NCI-H2081 (cell line): ENCODE results near the gene TMEM208.
A peak's percentile ranks its signal among the peaks of the same experiment; 100 is the strongest.

ENCODE experiments used
- DNase-seq, 2 experiments: peaks; one replicate each; lab custom pipeline; 2025; lab: John Stamatoyannopoulos, UW

Gene TMEM208

DNA sequence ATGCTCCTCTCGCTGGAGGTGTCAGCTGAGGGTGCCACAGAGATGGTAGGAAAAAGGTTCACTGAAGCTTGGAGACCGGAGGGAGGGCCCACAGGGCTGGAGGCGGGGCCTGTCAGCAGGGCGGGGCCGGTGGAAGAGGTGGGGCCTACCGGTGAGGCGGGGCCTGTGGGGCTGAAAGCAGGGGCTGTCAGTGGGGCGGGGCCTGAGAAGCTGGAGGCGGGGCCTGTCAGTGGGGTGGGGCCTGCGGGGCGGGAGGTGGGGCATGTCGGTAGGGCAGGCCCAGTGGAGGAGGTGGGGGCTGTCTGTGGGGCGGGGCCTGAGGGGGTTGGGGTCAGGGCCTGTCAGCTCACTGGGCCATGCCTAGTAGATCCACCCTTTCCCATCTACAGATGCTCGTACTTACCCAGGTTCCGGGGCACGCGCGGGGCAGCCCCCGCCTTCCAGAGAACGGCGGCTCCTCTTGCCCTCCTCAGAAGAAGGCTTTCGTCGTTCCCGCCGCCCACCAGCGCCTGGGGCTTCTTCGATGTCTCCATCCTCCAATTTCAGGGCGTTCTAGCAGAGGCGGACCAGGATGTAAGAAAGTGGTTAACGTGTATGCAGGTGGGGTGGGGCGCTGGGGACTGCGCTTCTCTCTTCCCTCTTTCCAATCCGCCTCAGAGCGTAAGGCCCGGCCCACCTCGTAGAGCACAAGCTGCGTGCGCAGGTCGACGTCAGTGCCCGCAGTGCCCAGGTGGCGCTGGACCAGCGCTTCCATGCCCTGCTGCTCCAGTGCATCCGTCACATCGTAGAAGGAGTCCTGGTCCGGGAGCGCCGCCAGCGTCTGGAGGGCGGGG is 9.8 kb downstream of the TMEM208 start:
- peak; percentile 65 to 66 for DNase-seq

DNA sequence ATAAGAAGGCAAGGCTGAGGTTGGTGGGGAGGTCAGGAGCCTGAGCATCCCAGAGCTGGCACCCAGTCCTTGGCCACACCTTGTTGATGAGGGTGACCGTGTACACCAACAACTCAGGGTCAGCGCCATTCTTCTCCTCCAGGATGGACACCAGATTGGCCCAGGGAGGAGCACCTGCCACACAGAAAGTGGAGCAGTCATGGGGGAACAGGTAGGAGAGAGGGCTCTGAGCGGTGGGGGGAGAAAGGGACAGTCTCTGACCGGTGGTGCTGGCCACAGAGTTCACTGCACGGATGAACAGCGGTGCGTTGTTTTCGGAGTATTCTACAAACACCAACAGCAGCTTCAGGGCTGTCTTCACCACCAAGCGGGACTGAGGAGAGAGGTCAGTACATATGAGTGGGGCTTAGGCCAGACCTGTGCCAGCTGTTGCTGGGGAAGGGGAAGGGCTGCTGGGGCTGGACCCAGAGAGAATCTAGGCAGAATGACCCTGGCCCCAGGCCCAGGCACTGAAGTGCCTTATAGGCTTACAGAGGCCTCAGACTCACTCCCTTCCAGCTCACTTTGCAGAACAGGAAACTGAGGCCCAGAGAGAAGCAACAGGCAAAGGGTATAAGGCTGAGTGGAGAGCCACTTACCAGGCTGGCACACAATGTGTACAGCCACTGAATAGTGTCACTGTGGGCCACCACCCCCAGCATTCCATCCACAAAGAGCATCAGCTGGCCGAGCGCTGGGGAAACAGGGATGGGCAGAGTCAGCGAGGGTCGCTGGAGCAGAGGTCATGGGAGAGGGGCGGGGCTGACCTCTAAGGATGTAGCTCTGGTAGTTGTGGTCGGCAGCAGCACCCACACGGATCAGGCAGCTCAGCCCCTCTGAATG is 10.7 kb downstream of the TMEM208 start:
- DNase-seq = no peak

GRCh38 chr16:67238278-67238575 is 11.3 kb downstream of the TMEM208 start:
- DNase-seq = no peak

DNA sequence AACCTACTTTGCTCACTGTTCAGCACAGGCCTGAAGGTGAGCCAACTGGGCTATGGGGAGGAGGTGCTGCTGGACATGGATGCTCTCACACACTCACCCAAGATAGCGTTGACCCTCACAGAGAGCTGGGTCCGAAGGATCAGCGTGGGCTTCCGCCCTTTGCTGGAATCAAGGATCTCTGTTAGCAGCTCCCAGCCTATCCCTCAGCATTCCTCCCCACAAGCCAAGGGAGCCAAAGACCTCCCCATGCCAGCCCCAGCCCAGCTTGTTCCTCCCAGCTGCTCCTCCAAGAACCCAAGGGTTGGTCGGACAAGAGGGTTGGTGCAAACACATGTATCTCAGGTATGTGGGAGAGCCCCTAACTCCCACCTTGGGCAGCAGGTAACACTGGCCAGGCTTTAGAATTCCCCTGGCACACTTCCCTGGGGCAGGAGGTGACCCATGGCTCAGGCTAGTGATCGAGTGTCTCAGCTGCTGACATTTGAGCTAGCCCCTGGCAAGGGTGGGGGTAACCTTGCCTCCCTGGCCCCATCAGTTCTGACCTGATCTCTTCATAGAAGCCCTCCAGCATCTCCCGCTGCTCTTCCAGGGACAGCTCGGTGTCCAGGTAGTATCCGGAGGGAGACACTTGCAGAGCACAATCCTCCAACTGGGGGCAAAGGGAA is 12.0 kb downstream of the TMEM208 start:
- DNase-seq = no peak

GRCh38 chr16:67240506-67240905 is 13.6 kb downstream of the TMEM208 start:
- no peak for DNase-seq

GRCh38 chr16:67241008-67241900 is 14.3 kb downstream of the TMEM208 start:
- DNase-seq = no peak

- DNase-seq = no peak
These were observed 15.3 kb downstream of the TMEM208 start for GRCh38 chr16:67242138-67242730.

GRCh38 chr16:67243481-67243880 is 16.6 kb downstream of the TMEM208 start:
- no peak for DNase-seq

DNA sequence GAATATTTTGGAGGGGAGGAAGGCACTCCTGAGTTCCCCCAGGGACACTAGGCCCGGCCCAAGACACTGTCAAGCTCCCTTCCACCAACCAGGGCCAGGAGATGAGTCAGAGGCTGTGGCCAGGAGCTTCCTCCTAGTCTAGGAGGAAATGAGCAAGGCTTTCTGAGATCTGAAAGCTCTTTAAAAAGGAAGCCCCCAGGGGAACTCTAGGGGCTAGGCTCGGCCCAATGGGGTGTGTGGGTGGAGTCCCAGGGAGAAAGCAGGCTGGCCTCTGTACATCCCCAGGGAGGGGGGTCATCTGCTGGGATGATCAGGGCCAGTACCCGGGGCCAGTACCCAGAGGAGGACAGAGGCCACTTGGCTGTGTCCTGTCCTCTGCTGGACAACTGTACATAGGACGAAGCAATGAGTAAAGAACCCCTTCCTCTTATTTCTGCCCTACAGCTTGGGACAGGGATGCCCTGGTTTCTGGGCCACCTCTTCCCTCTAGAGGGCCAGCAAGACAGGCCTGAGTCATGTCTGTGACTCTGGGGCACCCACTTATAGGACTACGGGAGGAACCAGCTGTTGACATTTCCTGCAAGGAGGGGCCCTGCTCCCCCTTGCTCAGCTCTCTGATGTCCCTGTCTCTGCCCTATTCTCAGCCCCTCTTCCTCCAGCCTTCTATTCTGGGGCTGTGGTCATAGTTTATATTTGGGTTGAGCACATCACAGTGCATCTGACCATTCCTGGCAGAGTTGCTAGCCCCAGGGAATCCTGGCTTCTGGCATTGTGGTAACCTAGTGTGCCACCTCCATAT is 17.7 kb downstream of the TMEM208 start:
- no peak for DNase-seq

DNA sequence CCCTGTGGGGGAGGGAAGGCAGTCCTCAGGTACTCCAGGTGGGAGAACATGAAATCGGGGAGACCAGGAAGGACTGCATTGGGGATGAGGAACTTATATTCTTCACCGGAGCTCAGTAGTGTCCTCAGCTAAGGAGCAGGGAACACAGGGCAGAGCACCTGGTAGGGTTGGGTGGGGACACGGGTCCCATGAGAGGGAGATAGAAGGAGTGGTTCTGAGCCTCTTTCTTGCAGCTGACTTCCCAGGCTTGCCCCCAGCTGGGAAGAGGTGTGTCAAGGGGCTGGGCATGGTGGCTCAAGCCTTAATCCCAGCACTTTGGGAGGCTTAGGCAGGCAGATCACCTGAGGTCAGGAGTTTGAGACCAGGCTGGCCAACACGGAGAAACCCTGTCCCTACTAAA is 18.3 kb downstream of the TMEM208 start:
- DNase-seq = no peak

GRCh38 chr16:67245674-67246080 is 18.7 kb downstream of the TMEM208 start:
- DNase-seq = no peak

GRCh38 chr16:67246081-67246755 is 19.3 kb downstream of the TMEM208 start:
- peak; percentile 24 to 25 for DNase-seq

GRCh38 chr16:67246756-67247191 is 19.8 kb downstream of the TMEM208 start:
- DNase-seq = peak; percentile 40 to 53

GRCh38 chr16:67247192-67248072 is 20.5 kb downstream of the TMEM208 start, which contains the start of gene FHOD1:
FHOD1 (minus strand) TSS chr16:67247481; CDS start chr16:67247410, 71 bp downstream.
- DNase-seq = peak; percentile 76 to 78

- DNase-seq = no peak
These were observed 21.1 kb downstream of the TMEM208 start for GRCh38 chr16:67248073-67248400.

DNA sequence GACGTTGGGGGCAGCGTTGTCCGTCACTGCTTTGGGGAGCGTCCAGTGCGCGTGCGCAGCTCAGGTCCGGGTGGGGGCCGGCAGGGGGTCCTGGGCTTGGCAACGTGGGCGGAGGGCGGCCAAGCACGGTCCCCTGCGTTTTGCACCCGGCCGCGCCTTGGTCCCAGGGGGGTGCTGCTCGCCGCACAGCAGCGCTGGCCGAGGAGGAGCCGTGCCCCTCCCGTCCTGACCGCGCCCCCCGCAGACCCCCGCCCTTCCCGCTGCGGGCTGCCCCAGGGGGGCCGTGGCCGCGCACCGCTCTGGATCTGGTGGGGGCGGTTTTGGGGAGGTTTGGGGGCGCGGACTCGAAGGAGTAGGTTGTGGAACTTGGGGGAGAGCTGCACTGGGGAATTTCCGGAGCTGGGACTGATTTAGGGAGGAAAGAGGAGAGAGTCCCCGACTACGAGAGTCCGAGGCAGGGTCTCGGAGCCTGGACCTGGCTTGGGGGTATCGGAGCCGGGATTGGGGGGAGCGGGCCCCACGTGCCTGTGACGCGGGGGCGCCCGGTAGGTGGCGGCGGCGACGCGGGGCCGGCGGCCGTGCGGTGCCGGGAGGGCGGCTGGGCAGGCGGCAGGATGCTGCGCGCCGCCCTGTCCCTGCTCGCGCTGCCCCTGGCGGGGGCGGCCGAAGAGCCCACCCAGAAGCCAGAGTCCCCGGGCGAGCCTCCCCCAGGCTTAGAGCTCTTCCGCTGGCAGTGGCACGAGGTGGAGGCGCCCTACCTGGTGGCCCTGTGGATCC is 21.7 kb downstream of the TMEM208 start, which contains the start of gene SLC9A5:
SLC9A5 (plus strand) TSS at position 579 of the 777 bp plus-strand sequence; CDS start at position 615, 36 bp downstream.
- DNase-seq = no peak

- DNase-seq = no peak
These were observed 22.5 kb downstream of the TMEM208 start for GRCh38 chr16:67249178-67250044.
